Measurements from ENCODE around the gene CHN2. TPM values are rescaled to one million over a fixed set of nuclear protein-coding genes. Genes with fewer than 3 reads are reported as not detected.
A peak's percentile ranks its signal among the peaks of the same experiment; 100 is the strongest.

The CHN2 gene
- total and polyA plus RNA-seq, 10 donors, result 4.2 to 52.0 (median 28.5) TPM

GRCh38 chr7:29490094-29490607 lies 295.6 kb downstream of the CHN2 start:
- Histone ChIP-seq H3K4me1 (peaks cover 0 to 43% (median 19%) of the 10 kb centered on the region in 6 donors), H3K27me3 (replicated peaks in 1 of 7) (no peaks in the 10 kb centered on the region), H3K36me3 (no peaks in the 10 kb centered on the region), H3K27ac (peak overlapping the region in 1 of 8 donors; percentile 56), H3K9me3 (no peaks in the 10 kb centered on the region), H3K4me3 (no peak overlapping the region)
- TF ChIP-seq CTCF (IDR thresholded peaks at IDR 0.05 in 8 of 11, conservative IDR thresholded peaks at IDR 0.05 in 3 of 11) (no peak), POLR2AphosphoS5 (IDR thresholded peaks at IDR 0.05) (no peak)
- 84 to 97% (median 87%) methylated on average over 4 of the region's 4 CpGs for WGBS, 5 donors
- intact Hi-C loops (cut with DNase I; ENCODE audit: low total_unique reads), result no loop called here
- no peak for DNase-seq

GRCh38 chr7:29494350-29494749 lies 299.8 kb downstream of the CHN2 start:
- Histone ChIP-seq H3K27me3 (replicated peaks in 1 of 7) (no peaks in the 10 kb centered on the region), H3K4me1 (peaks cover 0 to under 1% (median 0%) of the 10 kb centered on the region in 6 donors), H3K36me3 (peaks cover 0 to 4% (median 0%) of the 10 kb centered on the region in 6 donors), H3K9me3 (no peaks in the 10 kb centered on the region), H3K4me3 (no peak overlapping the region), H3K27ac (peak overlapping the region in 2 of 8 donors; percentile 42 to 55)
- no peak for DNase-seq
- WGBS, 5 donors, result 79 to 89% (median 84%) methylated on average over 1 of the region's 1 CpG
- TF ChIP-seq POLR2A (IDR thresholded peaks at IDR 0.05) (no peak), CTCF (IDR thresholded peaks at IDR 0.05 in 8 of 11, conservative IDR thresholded peaks at IDR 0.05 in 3 of 11) (no peak), POLR2AphosphoS5 (IDR thresholded peaks at IDR 0.05) (no peak)
- intact Hi-C loops (cut with DNase I; ENCODE audit: low total_unique reads), result no loop called here

- intact Hi-C loops (cut with DNase I; ENCODE audit: low total_unique reads), result no loop called here
These were observed 301.1 kb downstream of the CHN2 start for GRCh38 chr7:29495653-29496052.

More at GRCh38 chr7:29495653-29496052, 301.1 kb downstream of the CHN2 start:
- TF ChIP-seq POLR2AphosphoS5 (IDR thresholded peaks at IDR 0.05) (no peak), CTCF (IDR thresholded peaks at IDR 0.05 in 8 of 11, conservative IDR thresholded peaks at IDR 0.05 in 3 of 11) (no peak), POLR2A (IDR thresholded peaks at IDR 0.05) (no peak)
- 89 to 94% (median 90%) methylated on average over 7 of the region's 7 CpGs for WGBS, 5 donors
- Histone ChIP-seq H3K4me3 (no peak overlapping the region), H3K9me3 (no peaks in the 10 kb centered on the region), H3K27ac (no peak overlapping the region), H3K36me3 (peaks cover 0 to 16% (median 0%) of the 10 kb centered on the region in 6 donors), H3K27me3 (replicated peaks in 1 of 7) (no peaks in the 10 kb centered on the region), H3K4me1 (no peaks in the 10 kb centered on the region)
- no peak for DNase-seq

All from spleen (tissue), 11 donors.